NB4 (cell line): ENCODE measurements around the gene PER2.

Experiments
- CTCF ChIP-seq: IDR thresholded peaks from one replicate; pipeline ENCODE4 v1.5.1; 2012; ENCODE audit warnings: low read depth, low read length
- MAX ChIP-seq: IDR thresholded peaks from 2 replicates; pipeline ENCODE4 v1.6.1; 2011; ENCODE audit warnings: low read depth, low read length
- MYC ChIP-seq: IDR thresholded peaks from 2 replicates; pipeline ENCODE4 v1.6.1; 2011; ENCODE audit warnings: low read depth, low read length
- POLR2A ChIP-seq: IDR thresholded peaks from 2 replicates; pipeline ENCODE4 v1.6.1; 2011; ENCODE audit warnings: mild to moderate bottlenecking; ENCODE audit not compliant: insufficient read length; ENCODE audit errors: extremely low read depth

DNA sequence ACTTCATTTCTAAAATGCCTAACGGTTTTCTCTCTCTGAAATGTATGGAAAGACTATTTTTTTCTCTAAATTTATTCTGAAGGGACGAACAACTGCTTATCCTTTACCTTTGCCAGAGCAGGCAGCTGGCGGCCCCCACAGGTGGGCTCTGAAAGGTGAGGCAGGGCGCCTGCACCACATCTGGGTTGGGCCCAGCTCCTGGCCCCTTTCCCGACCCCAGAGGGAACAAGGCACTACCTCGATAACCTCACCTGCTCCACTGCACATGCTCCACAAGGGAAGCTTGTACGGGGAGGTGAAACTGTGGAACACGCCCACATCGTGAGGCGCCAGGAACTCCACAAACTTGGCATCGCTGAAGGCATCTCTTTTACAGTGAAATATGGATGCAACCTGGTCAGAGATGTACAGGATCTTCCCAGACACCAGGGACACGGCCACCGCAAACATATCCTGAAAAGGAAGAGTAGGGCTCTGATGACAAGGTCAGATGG is 17.3 kb downstream of the PER2 start:
- TF ChIP-seq POLR2A (no peak), MYC (no peak), CTCF (no peak), MAX (no peak)
